ENCODE measurements around the gene TMEM175. TPM values are rescaled to one million over a fixed set of nuclear protein-coding genes. Genes with fewer than 3 reads are reported as not detected.

Gene TMEM175
- total and polyA plus RNA-seq, 2 of the 13 experiments (the other 11 are each of a cell fraction or from before 2014, with no cell fraction given), result 5.1 to 9.9 TPM

DNA sequence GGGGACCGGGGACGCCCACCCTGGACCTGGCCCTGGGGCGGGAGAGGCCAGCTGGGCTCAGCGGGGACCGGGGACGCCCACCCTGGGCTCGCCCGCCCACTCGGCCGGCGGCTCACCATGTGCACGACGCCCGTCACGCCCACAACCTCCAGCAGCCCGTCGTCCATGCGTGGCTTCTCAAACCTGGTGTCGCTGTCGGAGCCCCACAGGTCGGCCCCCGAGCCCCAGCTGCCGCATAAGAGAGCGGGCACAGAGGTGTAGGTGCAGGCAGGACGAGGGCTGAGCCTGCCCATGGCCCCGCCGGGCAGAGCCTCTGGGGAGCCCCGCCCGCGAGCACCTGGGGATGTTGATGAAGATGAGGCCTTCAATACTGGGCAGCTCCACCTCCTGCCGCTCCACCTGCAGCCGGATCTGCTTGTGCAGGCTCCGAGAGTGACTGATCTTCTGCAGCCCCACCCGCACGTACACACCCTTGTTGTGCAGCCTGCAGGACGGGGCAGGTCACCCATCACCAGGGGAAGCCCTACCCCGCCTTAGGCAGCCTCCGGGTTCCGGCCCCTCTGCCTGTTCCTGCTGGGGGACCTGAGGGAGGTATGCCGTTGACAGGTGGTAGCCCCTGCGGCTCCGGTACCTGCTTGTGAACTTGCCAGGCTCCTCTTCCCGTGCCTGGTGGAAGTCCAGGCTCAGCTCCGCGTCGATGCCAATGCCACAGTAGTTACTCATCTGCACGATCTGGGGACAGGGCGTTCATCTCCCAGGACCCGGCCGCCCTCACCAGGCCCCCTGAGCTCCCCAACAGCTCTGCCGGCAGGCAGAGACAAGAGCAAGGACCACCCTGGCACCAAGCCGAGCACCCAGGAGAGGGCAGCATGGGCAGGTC is 29.3 kb downstream of the TMEM175 start:
- FAIRE-seq (no peak), DNase-seq (ENCODE audit: low spot score) (no peak), ATAC-seq (no peak)
- POLR2A ChIA-PET, result interaction anchor here (1.1 kb wide), 1 partner anchor 25 kb away, joined by 3 read pairs; the partner anchor contains the start of gene IDUA
- no TSS peak for BruUV-seq (replicated peaks)
- Histone ChIP-seq H3K27ac (ENCODE audit: extremely low read length, insufficient read depth, low read length) (no peak overlapping the region), H2AFZ (ENCODE audit: low read length) (no peak overlapping the region), H3K4me3 (replicated peaks in 1 of 3; ENCODE audit: insufficient read depth in 1 of 3, low read depth in 2 of 3, low read length in 3 of 3) (no peak overlapping the region), H3K4me1 (ENCODE audit: insufficient read depth, low read length) (no peaks in the 10 kb centered on the region), H3K9me3 (ENCODE audit: low read length) (no peaks in the 10 kb centered on the region), H3K27me3 (ENCODE audit: control insufficient read depth in 1 of 2, insufficient read depth in 2 of 2, low read length in 2 of 2) (no peaks in the 10 kb centered on the region), H4K20me1 (ENCODE audit: insufficient read depth, low read length) (no peaks in the 10 kb centered on the region), H3K79me2 (ENCODE audit: insufficient read depth, low read length) (no peaks in the 10 kb centered on the region), H3K4me2 (ENCODE audit: low read depth, low read length) (no peak overlapping the region), H3K36me3 (replicated peaks in 1 of 2; ENCODE audit: control insufficient read depth in 1 of 2, insufficient read depth in 2 of 2, low read length in 2 of 2) (0 out of 5 replicates have a peak, but pooled peaks cover 0 to 1% of the 10 kb centered on the region in 2 experiments), H3K9ac (ENCODE audit: insufficient read depth, low read depth, low read length) (no peak overlapping the region)
- 95% methylated on average over 18 of the region's 52 CpGs for WGBS (ENCODE audit: low lambda C conversion rate)
- CTCF ChIA-PET (ENCODE audit: low intra/inter-chr PET ratio, low total read pairs), result no interaction called here
- intact Hi-C loops (cut with micrococcal nuclease; ENCODE audit: unreplicated experiment), result no loop called here
- in situ Hi-C loops (cut with HindIII; ENCODE audit: extremely low pct_ligation_motif_present, low pct_unique_long_range_greater_than_20kb), result no loop called here
- TF ChIP-seq GABPA (IDR thresholded peaks at IDR 0.05; ENCODE audit: low read depth, low read length) (no peak), GABPA (CRISPR knock-in tag; IDR thresholded peaks at IDR 0.05; ENCODE audit: low read depth) (no peak), HHEX (CRISPR knock-in tag; IDR thresholded peaks at IDR 0.05) (no peak), SP1 (IDR thresholded peaks at IDR 0.05) (no peak), SP1 (CRISPR knock-in tag; IDR thresholded peaks at IDR 0.05) (no peak), GTF3A (CRISPR knock-in tag; conservative IDR thresholded peaks at IDR 0.05) (no peak), SP4 (CRISPR knock-in tag; IDR thresholded peaks at IDR 0.05) (no peak), ZNF672 (CRISPR knock-in tag; IDR thresholded peaks at IDR 0.05) (no peak), ZNF329 (CRISPR knock-in tag; IDR thresholded peaks at IDR 0.05; ENCODE audit: low read depth) (no peak), TRIM24 (CRISPR knock-in tag; IDR thresholded peaks at IDR 0.05) (no peak), ZNF737 (CRISPR knock-in tag; IDR thresholded peaks at IDR 0.05; ENCODE audit: borderline replicate concordance) (no peak), ZBTB1 (CRISPR knock-in tag; IDR thresholded peaks at IDR 0.05; ENCODE audit: borderline replicate concordance) (no peak)
- TF ChIP-seq, protein P1, sequence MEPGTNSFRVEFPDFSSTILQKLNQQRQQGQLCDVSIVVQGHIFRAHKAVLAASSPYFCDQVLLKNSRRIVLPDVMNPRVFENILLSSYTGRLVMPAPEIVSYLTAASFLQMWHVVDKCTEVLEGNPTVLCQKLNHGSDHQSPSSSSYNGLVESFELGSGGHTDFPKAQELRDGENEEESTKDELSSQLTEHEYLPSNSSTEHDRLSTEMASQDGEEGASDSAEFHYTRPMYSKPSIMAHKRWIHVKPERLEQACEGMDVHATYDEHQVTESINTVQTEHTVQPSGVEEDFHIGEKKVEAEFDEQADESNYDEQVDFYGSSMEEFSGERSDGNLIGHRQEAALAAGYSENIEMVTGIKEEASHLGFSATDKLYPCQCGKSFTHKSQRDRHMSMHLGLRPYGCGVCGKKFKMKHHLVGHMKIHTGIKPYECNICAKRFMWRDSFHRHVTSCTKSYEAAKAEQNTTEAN (CRISPR knock-in tag; conservative IDR thresholded peaks at IDR 0.05), result no peak
- TF ChIP-seq, protein P2, sequence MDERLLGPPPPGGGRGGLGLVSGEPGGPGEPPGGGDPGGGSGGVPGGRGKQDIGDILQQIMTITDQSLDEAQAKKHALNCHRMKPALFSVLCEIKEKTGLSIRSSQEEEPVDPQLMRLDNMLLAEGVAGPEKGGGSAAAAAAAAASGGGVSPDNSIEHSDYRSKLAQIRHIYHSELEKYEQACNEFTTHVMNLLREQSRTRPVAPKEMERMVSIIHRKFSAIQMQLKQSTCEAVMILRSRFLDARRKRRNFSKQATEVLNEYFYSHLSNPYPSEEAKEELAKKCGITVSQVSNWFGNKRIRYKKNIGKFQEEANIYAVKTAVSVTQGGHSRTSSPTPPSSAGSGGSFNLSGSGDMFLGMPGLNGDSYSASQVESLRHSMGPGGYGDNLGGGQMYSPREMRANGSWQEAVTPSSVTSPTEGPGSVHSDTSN (CRISPR knock-in tag; IDR thresholded peaks at IDR 0.05), result no peak
- TF ChIP-seq, protein P3, sequence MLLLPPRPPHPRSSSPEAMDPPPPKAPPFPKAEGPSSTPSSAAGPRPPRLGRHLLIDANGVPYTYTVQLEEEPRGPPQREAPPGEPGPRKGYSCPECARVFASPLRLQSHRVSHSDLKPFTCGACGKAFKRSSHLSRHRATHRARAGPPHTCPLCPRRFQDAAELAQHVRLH (CRISPR knock-in tag; IDR thresholded peaks at IDR 0.05; ENCODE audit: borderline replicate concordance, low read depth), result no peak
- TF ChIP-seq, protein P4, sequence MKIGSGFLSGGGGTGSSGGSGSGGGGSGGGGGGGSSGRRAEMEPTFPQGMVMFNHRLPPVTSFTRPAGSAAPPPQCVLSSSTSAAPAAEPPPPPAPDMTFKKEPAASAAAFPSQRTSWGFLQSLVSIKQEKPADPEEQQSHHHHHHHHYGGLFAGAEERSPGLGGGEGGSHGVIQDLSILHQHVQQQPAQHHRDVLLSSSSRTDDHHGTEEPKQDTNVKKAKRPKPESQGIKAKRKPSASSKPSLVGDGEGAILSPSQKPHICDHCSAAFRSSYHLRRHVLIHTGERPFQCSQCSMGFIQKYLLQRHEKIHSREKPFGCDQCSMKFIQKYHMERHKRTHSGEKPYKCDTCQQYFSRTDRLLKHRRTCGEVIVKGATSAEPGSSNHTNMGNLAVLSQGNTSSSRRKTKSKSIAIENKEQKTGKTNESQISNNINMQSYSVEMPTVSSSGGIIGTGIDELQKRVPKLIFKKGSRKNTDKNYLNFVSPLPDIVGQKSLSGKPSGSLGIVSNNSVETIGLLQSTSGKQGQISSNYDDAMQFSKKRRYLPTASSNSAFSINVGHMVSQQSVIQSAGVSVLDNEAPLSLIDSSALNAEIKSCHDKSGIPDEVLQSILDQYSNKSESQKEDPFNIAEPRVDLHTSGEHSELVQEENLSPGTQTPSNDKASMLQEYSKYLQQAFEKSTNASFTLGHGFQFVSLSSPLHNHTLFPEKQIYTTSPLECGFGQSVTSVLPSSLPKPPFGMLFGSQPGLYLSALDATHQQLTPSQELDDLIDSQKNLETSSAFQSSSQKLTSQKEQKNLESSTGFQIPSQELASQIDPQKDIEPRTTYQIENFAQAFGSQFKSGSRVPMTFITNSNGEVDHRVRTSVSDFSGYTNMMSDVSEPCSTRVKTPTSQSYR (CRISPR knock-in tag; IDR thresholded peaks at IDR 0.05; ENCODE audit: borderline replicate concordance), result no peak

Data from HepG2 (cell line).